MM.1S (cell line): Measurements from ENCODE around the gene BEAN1.
"Not testable (repeated sequence)": the region's sequence is repeated elsewhere in the genome, so short reads cannot be mapped to it uniquely, and the experiment has no call there.

ENCODE experiments used
- DNase-seq: peaks from one replicate; pipeline ENCODE4 v3.0.0-alpha.2; 2015
- H2AFZ ChIP-seq: fragments of 300-600 bp; sonication (generic); 2 replicates; pipeline ENCODE4 v1.6.0; 2016; ENCODE audit warnings: antibody characterized with exemption, low read length
- H3F3A ChIP-seq: fragments of 300-600 bp; sonication (generic); 2 replicates; pipeline ENCODE4 v1.6.1; 2016; ENCODE audit warnings: mild to moderate bottlenecking, antibody characterized with exemption, low read length, moderate library complexity, mixed read lengths; ENCODE audit not compliant: insufficient read depth
- H3K27ac ChIP-seq: fragments of 300-600 bp; sonication (generic); 2 replicates; pipeline ENCODE4 v1.5.1; 2016; ENCODE audit warnings: mild to moderate bottlenecking, low read length
- H3K27me3 ChIP-seq: fragments of 300-600 bp; sonication (generic); replicated peaks from 2 replicates; pipeline ENCODE4 v1.6.0; 2016; ENCODE audit warnings: low read length; ENCODE audit not compliant: insufficient read depth
- H3K36me3 ChIP-seq: fragments of 300-600 bp; sonication (generic); replicated peaks from 2 replicates; pipeline ENCODE4 v1.6.1; 2016; ENCODE audit warnings: mild to moderate bottlenecking, low read length, mixed read lengths; ENCODE audit not compliant: insufficient read depth
- H3K4me1 ChIP-seq: fragments of 300-600 bp; sonication (generic); 2 replicates; pipeline ENCODE4 v1.6.1; 2016; ENCODE audit warnings: low read length, mixed read lengths
- H3K4me2 ChIP-seq: fragments of 300-600 bp; sonication (generic); 2 replicates; pipeline ENCODE4 v1.6.0; 2016; ENCODE audit warnings: low read depth, low read length
- H3K4me3 ChIP-seq: fragments of 300-600 bp; sonication (generic); 2 replicates; pipeline ENCODE4 v1.5.1; 2016; ENCODE audit warnings: low read length, mixed read lengths
- H3K79me2 ChIP-seq: fragments of 300-600 bp; sonication (generic); 2 replicates; pipeline ENCODE4 v1.6.1; 2016; ENCODE audit warnings: mixed run types, low read length, mixed read lengths
- H3K9ac ChIP-seq: fragments of 300-600 bp; sonication (generic); 2 replicates; pipeline ENCODE4 v1.6.1; 2016; ENCODE audit warnings: low read length, mixed read lengths
- H3K9me2 ChIP-seq: fragments of 300-600 bp; sonication (generic); replicated peaks from 2 replicates; pipeline ENCODE4 v1.6.1; 2016; ENCODE audit warnings: mild to moderate bottlenecking, low read length, mixed read lengths; ENCODE audit not compliant: insufficient read depth
- H3K9me3 ChIP-seq: fragments of 300-600 bp; sonication (generic); replicated peaks from 2 replicates; pipeline ENCODE4 v1.6.1; 2016; ENCODE audit warnings: mild to moderate bottlenecking, low read length, mixed read lengths; ENCODE audit not compliant: insufficient read depth
- H4K20me1 ChIP-seq: fragments of 300-600 bp; sonication (generic); 2 replicates; pipeline ENCODE4 v1.6.1; 2016; ENCODE audit warnings: mild to moderate bottlenecking, low read length, moderate library complexity, mixed read lengths; ENCODE audit not compliant: insufficient read depth
- CTCF ChIP-seq: fragments of 300-600 bp; sonication (generic); IDR thresholded peaks from 2 replicates; pipeline ENCODE4 v1.5.1; 2016; ENCODE audit warnings: antibody characterized with exemption, low read length, mixed read lengths
- EZH2 ChIP-seq: fragments of 300-600 bp; sonication (generic); optimal IDR thresholded peaks from 2 replicates; pipeline ENCODE3; 2017; ENCODE audit warnings: low read depth, mild to moderate bottlenecking, antibody characterized with exemption, low read length, mixed read lengths
- EZH2phosphoT487 ChIP-seq: fragments of 300-600 bp; sonication (generic); IDR thresholded peaks from 2 replicates; pipeline ENCODE4 v1.6.1; 2018; ENCODE audit warnings: antibody characterized with exemption, low read length

Gene BEAN1

GRCh38 chr16:66451548-66451947, 24.5 kb downstream of the BEAN1 start:
- Histone ChIP-seq H3K9me3 (no peaks in the 10 kb centered on the region), H3K79me2 (no peaks in the 10 kb centered on the region), H3K9me2 (no peaks in the 10 kb centered on the region), H3K36me3 (no peaks in the 10 kb centered on the region), H2AFZ (no peak overlapping the region), H3K27ac (no peak overlapping the region), H3K9ac (no peak overlapping the region), H3K4me2 (no peak overlapping the region), H3K27me3 (no peaks in the 10 kb centered on the region), H3K4me1 (no peaks in the 10 kb centered on the region), H3F3A (no peaks in the 10 kb centered on the region), H3K4me3 (no peak overlapping the region), H4K20me1 (no peaks in the 10 kb centered on the region)
- no peak for DNase-seq
- TF ChIP-seq EZH2phosphoT487 = no peak
- no peak for TF ChIP-seq CTCF
- no peak for TF ChIP-seq EZH2

DNA sequence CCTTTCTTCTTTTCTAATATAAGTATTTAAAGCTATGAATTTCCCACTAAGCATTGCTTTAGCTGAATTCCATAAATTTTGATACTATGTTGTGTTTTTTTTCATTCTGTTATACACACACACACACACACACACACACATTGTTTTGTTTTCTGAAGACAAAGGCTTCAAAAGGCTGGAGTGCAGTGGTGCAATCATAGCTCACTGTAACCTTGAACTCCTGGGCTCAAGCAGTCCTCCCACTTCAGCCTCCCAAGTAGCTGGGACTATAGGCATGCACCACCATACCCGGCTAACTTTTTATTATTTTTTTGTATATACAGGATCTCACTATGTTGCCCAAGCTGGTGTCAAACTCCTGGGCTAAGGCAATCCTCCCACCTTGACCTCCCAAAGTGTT, 26.1 kb downstream of the BEAN1 start:
- H3K36me3 ChIP-seq, H4K20me1 ChIP-seq, H3K27ac ChIP-seq, DNase-seq, H3K79me2 ChIP-seq, H3K9ac ChIP-seq, H2AFZ ChIP-seq, H3F3A ChIP-seq, H3K4me1 ChIP-seq, H3K4me2 ChIP-seq, H3K9me3 ChIP-seq, H3K4me3 ChIP-seq, H3K27me3 ChIP-seq, H3K9me2 ChIP-seq: not testable (repeated sequence)

GRCh38 chr16:66454751-66455150, 27.7 kb downstream of the BEAN1 start:
- DNase-seq = no peak
- H4K20me1 ChIP-seq = no peaks in the 10 kb centered on the region

DNA sequence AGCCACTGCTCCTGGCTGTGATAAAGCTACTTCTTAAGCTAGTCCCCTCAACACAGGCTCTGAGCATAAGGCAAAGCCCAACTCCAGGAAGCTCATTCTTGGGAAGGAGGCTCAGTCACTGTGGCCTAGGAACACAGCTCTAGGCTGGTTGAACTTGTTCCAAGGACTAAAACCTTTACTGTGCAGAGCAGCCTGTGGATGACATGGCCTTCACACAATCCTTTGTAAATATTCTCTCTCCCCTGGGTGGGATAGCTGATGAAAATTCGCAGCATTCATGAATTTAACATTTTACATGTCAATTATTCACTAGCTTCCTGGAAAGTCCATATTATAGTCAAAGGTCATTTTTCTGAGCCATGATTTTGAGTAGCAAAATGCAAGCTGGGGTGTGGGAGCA, 28.9 kb downstream of the BEAN1 start:
- H4K20me1 ChIP-seq = no peaks in the 10 kb centered on the region
- no peak overlapping the region for H3K4me2 ChIP-seq
- H3K4me3 ChIP-seq = no peak overlapping the region
- no peaks in the 10 kb centered on the region for H3F3A ChIP-seq
- H3K27ac ChIP-seq = no peak overlapping the region
- no peaks in the 10 kb centered on the region for H3K36me3 ChIP-seq
- no peak overlapping the region for H2AFZ ChIP-seq
- no peaks in the 10 kb centered on the region for H3K27me3 ChIP-seq
- no peaks in the 10 kb centered on the region for H3K4me1 ChIP-seq
- no peaks in the 10 kb centered on the region for H3K79me2 ChIP-seq
- no peaks in the 10 kb centered on the region for H3K9me2 ChIP-seq
- DNase-seq = no peak
- no peaks in the 10 kb centered on the region for H3K9me3 ChIP-seq
- TF ChIP-seq EZH2phosphoT487 (no peak), EZH2 (no peak), CTCF (no peak)
- H3K9ac ChIP-seq = no peak overlapping the region

More at GRCh38 chr16:66454751-66455150, 27.7 kb downstream of the BEAN1 start:
- Histone ChIP-seq H3K4me1 (no peaks in the 10 kb centered on the region), H2AFZ (no peak overlapping the region), H3K4me3 (no peak overlapping the region), H3K79me2 (no peaks in the 10 kb centered on the region), H3K9ac (no peak overlapping the region), H3K27me3 (no peaks in the 10 kb centered on the region), H3K4me2 (no peak overlapping the region), H3K36me3 (no peaks in the 10 kb centered on the region), H3K9me2 (no peaks in the 10 kb centered on the region), H3K27ac (no peak overlapping the region), H3K9me3 (no peaks in the 10 kb centered on the region), H3F3A (no peaks in the 10 kb centered on the region)
- TF ChIP-seq EZH2 = no peak
- no peak for TF ChIP-seq EZH2phosphoT487
- no peak for TF ChIP-seq CTCF
